AG10803 (cell line): Measurements from ENCODE around the gene UNC93A.
"Not testable (repeated sequence)": the region's sequence is repeated elsewhere in the genome, so short reads cannot be mapped to it uniquely, and the experiment has no call there.

ENCODE experiments used
- DNase-seq: peaks from one replicate; pipeline ENCODE4 v3.0.0; 2010; ENCODE audit warnings: low read depth
- H3K4me3 ChIP-seq: 2 replicates; pipeline ENCODE4 v1.5.1; 2011; ENCODE audit warnings: mild to moderate bottlenecking, low read length, control low read depth
- CTCF ChIP-seq: conservative IDR thresholded peaks from 2 replicates; pipeline ENCODE4 v1.5.1; 2011; ENCODE audit warnings: mild to moderate bottlenecking, low read length, control low read depth, inconsistent platforms

UNC93A gene

GRCh38 chr6:167285077-167285770, 5.9 kb upstream of the UNC93A start:
- H3K4me3 ChIP-seq = no peak overlapping the region
- DNase-seq = no peak
- TF ChIP-seq CTCF = no peak

- TF ChIP-seq CTCF = no peak
- no peak overlapping the region for H3K4me3 ChIP-seq
- DNase-seq = no peak
Observed at GRCh38 chr6:167287513-167288048, 3.5 kb upstream of the UNC93A start.

- DNase-seq = peak; percentile 28
- TF ChIP-seq CTCF = peak; percentile 46
- not testable (repeated sequence) for H3K4me3 ChIP-seq
Observed at GRCh38 chr6:167288591-167289225, 2.4 kb upstream of the UNC93A start.

- H3K4me3 ChIP-seq, DNase-seq: not testable (repeated sequence)
Observed at GRCh38 chr6:167289291-167289690, 1.8 kb upstream of the UNC93A start.

- no peak overlapping the region for H3K4me3 ChIP-seq
- no peak for TF ChIP-seq CTCF
- DNase-seq = no peak
Observed at GRCh38 chr6:167291623-167292300, 647 bp downstream of the UNC93A start.

GRCh38 chr6:167292301-167293087, 1.4 kb downstream of the UNC93A start:
- no peak for DNase-seq
- H3K4me3 ChIP-seq = no peak overlapping the region
- TF ChIP-seq CTCF = no peak

- DNase-seq = no peak
- TF ChIP-seq CTCF = no peak
- no peak overlapping the region for H3K4me3 ChIP-seq
Observed at GRCh38 chr6:167293088-167293589, 2.0 kb downstream of the UNC93A start.
